Naive thymus-derived CD8-positive, alpha-beta T cell (primary cell): ENCODE results near the gene LRRC26. TPM values are rescaled to one million over a fixed set of nuclear protein-coding genes. Genes with fewer than 3 reads are reported as not detected.

Source experiments
- ATAC-seq, 2 donors: fragments of 150-1000 bp; cut with Tn5 transposase in 1 of 2; sonication (Bioruptor Pico), chemical (Tn5 transposase) in 1 of 2; 1 replicate in 1 of 2; 2 replicates in 1 of 2; pipeline ENCODE4 v1.10.0; 2021; ENCODE audit warnings: mild to moderate bottlenecking in 2 of 2, moderate library complexity in 2 of 2
- POLR2A ChIA-PET: fragments of 350-600 bp; sonication (Branson Sonifier 250); formaldehyde crosslinking; loops from one replicate; lab custom pipeline; 2021; ENCODE audit warnings: antibody characterized with exemption; lab: Charles Lee
- DNase-seq, 10 donors: peaks; one replicate each; pipeline versions ENCODE4 v3.0.0 to v3.0.0-alpha.2; 2020 to 2022
- H3K27ac Mint-ChIP-seq, 10 donors: one replicate each; pipeline ENCODE4 v1.8.0; 2020 to 2022; ENCODE audit warnings: mild to moderate bottlenecking in 10 of 10, mixed read lengths in 10 of 10, moderate library complexity in 4 of 10, inconsistent platforms in 1 of 10
- H3K27me3 Mint-ChIP-seq, 5 donors: one replicate each; pipeline ENCODE4 v1.8.0; 2021 to 2022; ENCODE audit warnings: mixed read lengths in 5 of 5
- H3K36me3 Mint-ChIP-seq, 3 donors: one replicate each; pipeline ENCODE4 v1.8.0; 2020 to 2022; ENCODE audit warnings: mixed read lengths in 3 of 3, mild to moderate bottlenecking in 2 of 3, inconsistent platforms in 1 of 3
- H3K4me1 Mint-ChIP-seq, 4 donors: one replicate each; pipeline ENCODE4 v1.8.0; 2021 to 2022; ENCODE audit warnings: mixed read lengths in 4 of 4
- H3K4me3 Mint-ChIP-seq, 10 donors: one replicate each; pipeline ENCODE4 v1.8.0; 2020 to 2022; ENCODE audit warnings: mild to moderate bottlenecking in 10 of 10, mixed read lengths in 10 of 10, moderate library complexity in 6 of 10, inconsistent platforms in 1 of 10
- H3K9me3 Mint-ChIP-seq, 9 donors: one replicate each; pipeline ENCODE4 v1.8.0; 2020 to 2022; ENCODE audit warnings: mixed read lengths in 9 of 9, mild to moderate bottlenecking in 3 of 9, inconsistent platforms in 1 of 9, moderate library complexity in 1 of 9
- polyA plus RNA-seq, 3 donors: library from polyadenylated mRNA; unstranded; fragments of 300-500 nt; fragmentation: Illumina TruSeq; gene quantifications; one replicate each; pipeline ENCODE4 v1.2.3, GENCODE V29; 2021
- total RNA-seq, 8 experiments: library from RNA in 2 of 8; stranded (reverse) in 2 of 8; gene quantifications; one replicate each; pipeline ENCODE4 v1.2.3 and lab custom pipeline; 2021 to 2026

Gene LRRC26
- total and polyA plus RNA-seq, 5 experiments from 2014 or later, result not detected

- Mint-ChIP-seq H3K27ac (no peak overlapping the region), H3K36me3 (no peaks in the 10 kb centered on the region), H3K4me3 (peak overlapping the region in 1 of 10 donors; percentile 38)
Observed at GRCh38 chr9:137170486-137171148, 766 bp upstream of the LRRC26 start.

GRCh38 chr9:137168904-137169856, 671 bp downstream of the LRRC26 start:
- Mint-ChIP-seq H3K27me3 (peaks cover 4 to 46% (median 12%) of the 10 kb centered on the region in 5 donors), H3K36me3 (peaks cover 0 to under 1% (median 0%) of the 10 kb centered on the region in 3 donors), H3K4me1 (peaks cover 0 to 15% (median 5%) of the 10 kb centered on the region in 4 donors), H3K9me3 (peaks cover 0 to 4% (median 0%) of the 10 kb centered on the region in 9 donors), H3K27ac (no peak overlapping the region), H3K4me3 (peak overlapping the region in 7 of 10 donors; percentile 28 to 81 (median 55))
- POLR2A ChIA-PET, result interaction anchor here (1.3 kb wide), 2 partner anchors 19 to 82 kb away, joined by 3 to 6 read pairs; partner anchors contain the start of genes ANAPC2, MAN1B1 and SSNA1
- ATAC-seq, result peak; percentile 51 to 65
- DNase-seq, result no peak

More at GRCh38 chr9:137170486-137171148, 766 bp upstream of the LRRC26 start:
- POLR2A ChIA-PET, result interaction anchor here (0.7 to 1.3 kb wide), 3 partner anchors 8 to 51 kb away, joined by 3 to 6 read pairs (median 3); partner anchors contain the start of genes ANAPC2 and SSNA1
- Mint-ChIP-seq H3K9me3 (peaks cover 0 to 3% (median 0%) of the 10 kb centered on the region in 9 donors), H3K4me1 (peaks cover 0 to 16% (median 5%) of the 10 kb centered on the region in 4 donors), H3K27me3 (peaks cover 3 to 34% (median 8%) of the 10 kb centered on the region in 5 donors)
- DNase-seq (no peak), ATAC-seq (no peak)

GRCh38 chr9:137168573-137168903, 1.3 kb downstream of the LRRC26 start:
- H3K36me3 Mint-ChIP-seq, result peaks cover 0 to 2% (median 0%) of the 10 kb centered on the region in 3 donors
- H3K9me3 Mint-ChIP-seq, result peaks cover 0 to 4% (median 0%) of the 10 kb centered on the region in 9 donors
- peaks cover 4 to 49% (median 12%) of the 10 kb centered on the region in 5 donors for H3K27me3 Mint-ChIP-seq
- ATAC-seq (peak; percentile 51 to 53), DNase-seq (no peak)
- H3K4me1 Mint-ChIP-seq, result peaks cover under 1 to 12% (median 5%) of the 10 kb centered on the region in 4 donors
- H3K4me3 Mint-ChIP-seq, result peak overlapping the region in 7 of 10 donors; percentile 6 to 81 (median 60)
- POLR2A ChIA-PET, result interaction anchor here (0.9 to 1.3 kb wide), 2 partner anchors 19 to 82 kb away, joined by 3 read pairs; partner anchors contain the start of gene MAN1B1
- no peak overlapping the region for H3K27ac Mint-ChIP-seq

- peaks cover 0 to 4% (median 0%) of the 10 kb centered on the region in 9 donors for H3K9me3 Mint-ChIP-seq
- POLR2A ChIA-PET, result interaction anchor here (0.9 to 1.3 kb wide), 2 partner anchors 20 to 81 kb away, joined by 3 read pairs; partner anchors contain the start of gene MAN1B1
- no peak for DNase-seq
- H3K27ac Mint-ChIP-seq, result no peak overlapping the region
- H3K4me3 Mint-ChIP-seq, result peak overlapping the region in 4 of 10 donors; percentile 45 to 60 (median 56)
- H3K36me3 Mint-ChIP-seq, result peaks cover 0 to 2% (median 0%) of the 10 kb centered on the region in 3 donors
- peaks cover 5 to 55% (median 12%) of the 10 kb centered on the region in 5 donors for H3K27me3 Mint-ChIP-seq
- peak; percentile 21 to 35 for ATAC-seq
- H3K4me1 Mint-ChIP-seq, result peaks cover 3 to 8% (median 5%) of the 10 kb centered on the region in 4 donors
Observed at GRCh38 chr9:137167747-137168572, 1.9 kb downstream of the LRRC26 start.

- POLR2A ChIA-PET, result no interaction called here
- H3K4me3 Mint-ChIP-seq, result no peak overlapping the region
- H3K4me1 Mint-ChIP-seq, result peaks cover 3 to 8% (median 6%) of the 10 kb centered on the region in 4 donors
- no peak overlapping the region for H3K27ac Mint-ChIP-seq
- H3K27me3 Mint-ChIP-seq, result peaks cover 5 to 59% (median 12%) of the 10 kb centered on the region in 5 donors
- ATAC-seq, result no peak
- DNase-seq, result no peak
- peaks cover 0 to 4% (median 0%) of the 10 kb centered on the region in 9 donors for H3K9me3 Mint-ChIP-seq
- peaks cover 0 to 2% (median 0%) of the 10 kb centered on the region in 3 donors for H3K36me3 Mint-ChIP-seq
Observed at GRCh38 chr9:137167277-137167746, 2.5 kb downstream of the LRRC26 start.

- H3K4me3 Mint-ChIP-seq, result peak overlapping the region in 6 of 10 donors; percentile 24 to 56 (median 43)
- peaks cover 5 to 61% (median 12%) of the 10 kb centered on the region in 5 donors for H3K27me3 Mint-ChIP-seq
- peaks cover 0 to 4% (median 0%) of the 10 kb centered on the region in 9 donors for H3K9me3 Mint-ChIP-seq
- ATAC-seq (no peak), DNase-seq (no peak)
- H3K27ac Mint-ChIP-seq, result no peak overlapping the region
- peaks cover 3 to 9% (median 6%) of the 10 kb centered on the region in 4 donors for H3K4me1 Mint-ChIP-seq
- POLR2A ChIA-PET, result interaction anchor here (0.9 kb wide), 1 partner anchor 22 kb away, joined by 4 read pairs; the partner anchor contains the start of genes ANAPC2 and SSNA1
- peaks cover 0 to 2% (median 0%) of the 10 kb centered on the region in 3 donors for H3K36me3 Mint-ChIP-seq
Observed at GRCh38 chr9:137166380-137167229, 3.2 kb downstream of the LRRC26 start.

GRCh38 chr9:137165250-137165836, 4.5 kb downstream of the LRRC26 start:
- POLR2A ChIA-PET, result no interaction called here
- ATAC-seq, result no peak
- peaks cover 5 to 60% (median 12%) of the 10 kb centered on the region in 5 donors for H3K27me3 Mint-ChIP-seq

GRCh38 chr9:137164370-137165249, 5.2 kb downstream of the LRRC26 start:
- H3K27ac Mint-ChIP-seq, result no peak overlapping the region
- H3K4me3 Mint-ChIP-seq, result peak overlapping the region in 1 of 10 donors; percentile 22
- peaks cover 0 to 4% (median 0%) of the 10 kb centered on the region in 9 donors for H3K9me3 Mint-ChIP-seq
- ATAC-seq (no peak), DNase-seq (no peak)
- peaks cover 8 to 62% (median 13%) of the 10 kb centered on the region in 5 donors for H3K27me3 Mint-ChIP-seq
- peaks cover 3 to 9% (median 7%) of the 10 kb centered on the region in 4 donors for H3K4me1 Mint-ChIP-seq
- H3K36me3 Mint-ChIP-seq, result peaks cover 0 to 2% (median 0%) of the 10 kb centered on the region in 3 donors
- POLR2A ChIA-PET, result no interaction called here

More at GRCh38 chr9:137165250-137165836, 4.5 kb downstream of the LRRC26 start:
- Mint-ChIP-seq H3K4me3 (no peak overlapping the region), H3K27ac (no peak overlapping the region), H3K4me1 (peaks cover 3 to 9% (median 6%) of the 10 kb centered on the region in 4 donors), H3K9me3 (peaks cover 0 to 4% (median 0%) of the 10 kb centered on the region in 9 donors), H3K36me3 (peaks cover 0 to 2% (median 0%) of the 10 kb centered on the region in 3 donors)
- no peak for DNase-seq

- ATAC-seq, result no peak
- peaks cover 13 to 68% (median 19%) of the 10 kb centered on the region in 5 donors for H3K27me3 Mint-ChIP-seq
- H3K4me1 Mint-ChIP-seq, result peaks cover 6 to 14% (median 12%) of the 10 kb centered on the region in 4 donors
- peak overlapping the region in 1 of 10 donors; percentile 16 for H3K4me3 Mint-ChIP-seq
- DNase-seq, result no peak
- H3K9me3 Mint-ChIP-seq, result peaks cover 0 to 4% (median 0%) of the 10 kb centered on the region in 9 donors
- no peak overlapping the region for H3K27ac Mint-ChIP-seq
- POLR2A ChIA-PET, result no interaction called here
- H3K36me3 Mint-ChIP-seq, result peaks cover 0 to 6% (median 0%) of the 10 kb centered on the region in 3 donors
Observed at GRCh38 chr9:137163805-137164204, 6.0 kb downstream of the LRRC26 start.
